Activated CD4-positive, alpha-beta memory T cell treated with anti-CD3 and anti-CD28 coated beads for 36 hours (primary cell): ENCODE results near the gene GPR68. TPM values are rescaled to one million over a fixed set of nuclear protein-coding genes. Genes with fewer than 3 reads are reported as not detected.
"Not testable (repeated sequence)": the region's sequence is repeated elsewhere in the genome, so short reads cannot be mapped to it uniquely, and the experiment has no call there.

Experiments used
- CTCF ChIA-PET: fragments of 350-600 bp; sonication (Branson Sonifier 250); formaldehyde crosslinking; loops from one replicate; lab custom pipeline; 2021; ENCODE audit warnings: antibody characterized with exemption, inconsistent platforms; lab: Charles Lee
- POLR2A ChIA-PET: fragments of 350-600 bp; sonication (Branson Sonifier 250); formaldehyde crosslinking; loops from one replicate; lab custom pipeline; 2021; ENCODE audit warnings: antibody characterized with exemption; lab: Charles Lee
- DNase-seq: peaks from one replicate; pipeline ENCODE4 v3.0.0-alpha.2; 2020
- H3K27ac Mint-ChIP-seq: one replicate; pipeline ENCODE4 v1.8.0; 2021; ENCODE audit warnings: mixed read lengths
- H3K27me3 Mint-ChIP-seq: one replicate; pipeline ENCODE4 v1.8.0; 2021; ENCODE audit warnings: mixed read lengths
- H3K36me3 Mint-ChIP-seq: one replicate; pipeline ENCODE4 v1.8.0; 2021; ENCODE audit warnings: mixed read lengths
- H3K4me1 Mint-ChIP-seq: one replicate; pipeline ENCODE4 v1.8.0; 2021; ENCODE audit warnings: low read depth, mixed read lengths
- H3K4me3 Mint-ChIP-seq: one replicate; pipeline ENCODE4 v1.8.0; 2021; ENCODE audit warnings: mild to moderate bottlenecking, mixed read lengths
- H3K9me3 Mint-ChIP-seq: one replicate; pipeline ENCODE4 v1.8.0; 2021; ENCODE audit warnings: mixed read lengths
- intact Hi-C: fragments of 100-400 bp; cut with micrococcal nuclease; formaldehyde crosslinking; loops from one replicate; pipeline ENCODE4 v1.15.1; 2023
- total RNA-seq, 2 experiments: library from RNA; stranded (reverse); gene quantifications; one replicate each; pipeline ENCODE4 v1.2.3, GENCODE V29; 2021

GPR68 gene
- total RNA-seq, 2 experiments from 2014 or later = 6.5 to 6.9 TPM

GRCh38 chr14:91190853-91191252 is 53.7 kb downstream of the GPR68 start:
- DNase-seq = no peak
- ChIA-PET POLR2A (no interaction called here), CTCF (no interaction called here)
- intact Hi-C loops = no loop called here
- H3K4me1 Mint-ChIP-seq = peaks cover 15% of the 10 kb centered on the region
- no peak overlapping the region for H3K27ac Mint-ChIP-seq
- no peak overlapping the region for H3K4me3 Mint-ChIP-seq
- peaks cover 48% of the 10 kb centered on the region for H3K36me3 Mint-ChIP-seq
- H3K27me3 Mint-ChIP-seq = no peaks in the 10 kb centered on the region
- H3K9me3 Mint-ChIP-seq = no peaks in the 10 kb centered on the region

GRCh38 chr14:91187271-91187670 is 57.2 kb downstream of the GPR68 start:
- ChIA-PET CTCF (interaction anchor here (1.0 to 2.2 kb wide), 2 partner anchors 10 to 14 kb away, joined by 4 to 8 read pairs; no protein-coding TSS in a partner anchor), POLR2A (no interaction called here)
- no peak for DNase-seq
- Mint-ChIP-seq H3K4me3 (no peak overlapping the region), H3K27me3 (no peaks in the 10 kb centered on the region), H3K27ac (no peak overlapping the region), H3K4me1 (no peaks in the 10 kb centered on the region), H3K36me3 (peaks cover 49% of the 10 kb centered on the region), H3K9me3 (no peaks in the 10 kb centered on the region)
- intact Hi-C loops = no loop called here

GRCh38 chr14:91186515-91187066 is 57.9 kb downstream of the GPR68 start:
- Mint-ChIP-seq H3K4me1 (no peaks in the 10 kb centered on the region), H3K36me3 (peaks cover 49% of the 10 kb centered on the region), H3K27ac (no peak overlapping the region), H3K4me3 (no peak overlapping the region), H3K9me3 (no peaks in the 10 kb centered on the region), H3K27me3 (no peaks in the 10 kb centered on the region)
- ChIA-PET CTCF (interaction anchor here (0.8 to 1.3 kb wide), 2 partner anchors 9 to 28 kb away, joined by 4 to 9 read pairs; no protein-coding TSS in a partner anchor), POLR2A (interaction anchor here (1.1 kb wide), 1 partner anchor 13 kb away, joined by 3 read pairs; no protein-coding TSS in a partner anchor)
- no peak for DNase-seq
- intact Hi-C loops = no loop called here

- POLR2A ChIA-PET = interaction anchor here (1.1 kb wide), 1 partner anchor 12 kb away, joined by 3 read pairs; no protein-coding TSS in a partner anchor
Measured at GRCh38 chr14:91185721-91186120, 58.8 kb downstream of the GPR68 start.

GRCh38 chr14:91184559-91184958 is 59.9 kb downstream of the GPR68 start:
- DNase-seq = no peak
- ChIA-PET CTCF (interaction anchor here (0.9 to 1.0 kb wide), 2 partner anchors 11 to 282 kb away, joined by 3 read pairs; no protein-coding TSS in a partner anchor), POLR2A (no interaction called here)
- H3K9me3 Mint-ChIP-seq = no peaks in the 10 kb centered on the region
- H3K36me3 Mint-ChIP-seq = peaks cover 41% of the 10 kb centered on the region
- intact Hi-C loops = no loop called here
- no peaks in the 10 kb centered on the region for H3K27me3 Mint-ChIP-seq
- no peaks in the 10 kb centered on the region for H3K4me1 Mint-ChIP-seq
- H3K4me3 Mint-ChIP-seq = no peak overlapping the region
- no peak overlapping the region for H3K27ac Mint-ChIP-seq

More at GRCh38 chr14:91185721-91186120, 58.8 kb downstream of the GPR68 start:
- CTCF ChIA-PET = interaction anchor here (0.8 to 1.3 kb wide), 3 partner anchors 8 to 101 kb away, joined by 4 to 9 read pairs (median 5); no protein-coding TSS in a partner anchor
- Mint-ChIP-seq H3K4me3 (no peak overlapping the region), H3K27ac (no peak overlapping the region), H3K27me3 (no peaks in the 10 kb centered on the region), H3K36me3 (peaks cover 47% of the 10 kb centered on the region), H3K9me3 (no peaks in the 10 kb centered on the region), H3K4me1 (no peaks in the 10 kb centered on the region)
- intact Hi-C loops = no loop called here
- no peak for DNase-seq

GRCh38 chr14:91182753-91183152 is 61.8 kb downstream of the GPR68 start:
- H3K36me3 Mint-ChIP-seq = peaks cover 36% of the 10 kb centered on the region
- H3K27me3 Mint-ChIP-seq, DNase-seq, H3K4me1 Mint-ChIP-seq, intact Hi-C loops, H3K27ac Mint-ChIP-seq, H3K4me3 Mint-ChIP-seq, H3K9me3 Mint-ChIP-seq: not testable (repeated sequence)
- CTCF ChIA-PET = interaction anchor here (1.3 kb wide), 1 partner anchor 9 kb away, joined by 5 read pairs; no protein-coding TSS in a partner anchor
- POLR2A ChIA-PET = interaction anchor here (0.6 kb wide), 1 partner anchor 63 kb away, joined by 3 read pairs; no protein-coding TSS in a partner anchor

Other genes starting within 250 kb of the GPR68 start
- gene RPS6KA5, start 184.1 kb downstream of the GPR68 start, total RNA-seq = 10 to 100 TPM; 18.8 to 19.3 TPM
- 10 to 100 TPM; 54.3 to 58.1 TPM for gene DGLUCY, start 130.6 kb downstream of the GPR68 start, total RNA-seq
- gene CCDC88C, start 173.1 kb upstream of the GPR68 start, total RNA-seq = 10 to 100 TPM; 73.0 to 74.7 TPM